Spleen (tissue), 11 donors: ENCODE results near the gene ENOSF1. TPM values are rescaled to one million over a fixed set of nuclear protein-coding genes. Genes with fewer than 3 reads are reported as not detected.
A peak's percentile ranks its signal among the peaks of the same experiment; 100 is the strongest.

Experiments used
- DNase-seq: peaks from one replicate; pipeline ENCODE4 v3.0.0-alpha.2; 2020
- H3K27ac ChIP-seq, 8 donors: fragments of 200-600 bp; sonication (generic) in 7 of 8; 1 replicate in 4 of 8; 2 replicates in 4 of 8; pipeline versions ENCODE4 v1.5.0 to v1.8.0; 2016 to 2021; ENCODE audit warnings: inconsistent platforms in 4 of 8, mild to moderate bottlenecking in 4 of 8, moderate library complexity in 1 of 8
- H3K27me3 ChIP-seq, 7 donors: fragments of 200-600 bp; sonication (generic) in 6 of 7; replicated peaks in 1 of 7; 1 replicate in 4 of 7; 2 replicates in 3 of 7; pipeline versions ENCODE4 v1.5.0 to v1.8.0; 2016 to 2021; ENCODE audit warnings: inconsistent platforms in 3 of 7, mild to moderate bottlenecking in 1 of 7
- H3K36me3 ChIP-seq, 6 donors: fragments of 200-600 bp; sonication (generic) in 5 of 6; 1 replicate in 4 of 6; 2 replicates in 2 of 6; pipeline versions ENCODE4 v1.5.0 to v1.8.0; 2016 to 2021; ENCODE audit warnings: inconsistent platforms in 2 of 6
- H3K4me1 ChIP-seq, 6 donors: fragments of 200-600 bp; sonication (generic) in 5 of 6; 1 replicate in 3 of 6; 2 replicates in 3 of 6; pipeline versions ENCODE4 v1.5.0 to v1.8.0; 2016 to 2021; ENCODE audit warnings: inconsistent platforms in 3 of 6
- H3K4me3 ChIP-seq, 8 donors: fragments of 200-600 bp; sonication (generic) in 7 of 8; 1 replicate in 4 of 8; 2 replicates in 4 of 8; pipeline versions ENCODE4 v1.5.0 to v1.8.0; 2016 to 2021; ENCODE audit warnings: inconsistent platforms in 4 of 8, mild to moderate bottlenecking in 4 of 8, moderate library complexity in 2 of 8
- H3K9me3 ChIP-seq, 8 donors: fragments of 200-600 bp; sonication (generic) in 7 of 8; 1 replicate in 4 of 8; 2 replicates in 4 of 8; pipeline versions ENCODE4 v1.5.0 to v1.8.0; 2016 to 2021; ENCODE audit warnings: inconsistent platforms in 4 of 8
- POLR2A ChIP-seq, 3 donors: fragments of 450-650 bp; IDR thresholded peaks; one replicate each; pipeline ENCODE4 v1.5.1; 2017; ENCODE audit warnings: antibody characterized with exemption in 3 of 3, mild to moderate bottlenecking in 1 of 3
- POLR2AphosphoS5 ChIP-seq, 3 donors: sonication (generic); formaldehyde crosslinking; IDR thresholded peaks; one replicate each; pipeline ENCODE4 v1.5.1; 2017; ENCODE audit warnings: antibody characterized with exemption in 3 of 3
- WGBS, 5 donors: extraction: QIAGEN DNeasy Blood & Tissue Kit in 3 of 5; methylation state at CpG; one replicate each; pipeline versions ENCODE4 v1.1.5 to v1.1.7; 2013 to 2018; 5-methylcytosine and 5-hydroxymethylcytosine counted together
- intact Hi-C: fragments of 100-400 bp; cut with DNase I; formaldehyde crosslinking; loops from one replicate; pipeline ENCODE4 v1.15.0; 2023; ENCODE audit warnings: low total_unique reads
- polyA plus RNA-seq, 3 donors: library from polyadenylated mRNA; stranded (reverse); fragments of 200-250 nt; gene quantifications; one replicate each; pipeline ENCODE4 v1.2.1, GENCODE V29; 2013
- total RNA-seq, 7 donors: library from RNA; depleted of rRNA in 3 of 7; stranded (reverse); fragments of >200 nt in 3 of 7; fragmentation: NEBNext Ultra II Directional in 4 of 7; extraction: Animal tissue kit (Norgen Biotek cat#: 25700) in 4 of 7; gene quantifications; one replicate each; pipeline versions ENCODE4 v1.1.0 to v1.2.1, GENCODE V29; 2016 to 2021
- TF ChIP-seq, protein P1 (sequence below), 11 experiments: fragments of 200-600 bp in 7 of 11; fragments of 450-650 bp in 4 of 11; sonication (generic) in 4 of 11; IDR thresholded peaks in 8 of 11; conservative IDR thresholded peaks in 3 of 11; 1 replicate in 7 of 11; 2 replicates in 4 of 11; pipeline versions ENCODE4 v1.4.0 to v1.8.0; 2016 to 2021; ENCODE audit warnings: antibody characterized with exemption in 11 of 11, inconsistent platforms in 4 of 11, mild to moderate bottlenecking in 1 of 11
- donor health status: healthy with polysubstance abuse.
- donor health status: DM: no; HTN: no; CAD: no; lungs with moderate emphysema.
- donor health status: DM: no; HTN: no; CAD: no.
- donor health status: Bipolar disorder and iron deficiency.
- donor health status: healthy.
- donor health status: DM: no; HTN: no; CAD: no.
- donor health status: DM: yes; HTN: yes; CAD: no.

The ENOSF1 gene
- total and polyA plus RNA-seq, 10 donors: 28.2 to 125 (median 74.3) TPM

DNA sequence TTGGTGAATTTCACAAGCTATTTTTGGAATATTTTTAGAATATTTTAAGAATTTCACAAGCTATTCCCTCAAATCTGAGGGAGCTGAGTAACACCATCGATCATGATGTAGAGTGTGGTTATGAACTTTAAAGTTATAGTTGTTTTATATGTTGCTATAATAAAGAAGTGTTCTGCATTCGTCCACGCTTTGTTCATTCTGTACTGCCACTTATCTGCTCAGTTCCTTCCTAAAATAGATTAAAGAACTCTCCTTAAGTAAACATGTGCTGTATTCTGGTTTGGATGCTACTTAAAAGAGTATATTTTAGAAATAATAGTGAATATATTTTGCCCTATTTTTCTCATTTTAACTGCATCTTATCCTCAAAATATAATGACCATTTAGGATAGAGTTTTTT, 39.1 kb downstream of the ENOSF1 start:
- Histone ChIP-seq H3K36me3 (peaks cover 0 to 100% (median 61%) of the 10 kb centered on the region in 6 donors), H3K27me3 (no peaks in the 10 kb centered on the region), H3K9me3 (no peaks in the 10 kb centered on the region), H3K4me1 (no peaks in the 10 kb centered on the region), H3K27ac (no peak overlapping the region), H3K4me3 (no peak overlapping the region)
- intact Hi-C loops: no loop called here
- WGBS, 5 donors: 81 to 95% (median 90%) methylated on average over 3 of the region's 3 CpGs
- TF ChIP-seq POLR2AphosphoS5 (IDR thresholded peaks at IDR 0.05) (no peak), POLR2A (IDR thresholded peaks at IDR 0.05) (no peak)
- TF ChIP-seq, protein P1, sequence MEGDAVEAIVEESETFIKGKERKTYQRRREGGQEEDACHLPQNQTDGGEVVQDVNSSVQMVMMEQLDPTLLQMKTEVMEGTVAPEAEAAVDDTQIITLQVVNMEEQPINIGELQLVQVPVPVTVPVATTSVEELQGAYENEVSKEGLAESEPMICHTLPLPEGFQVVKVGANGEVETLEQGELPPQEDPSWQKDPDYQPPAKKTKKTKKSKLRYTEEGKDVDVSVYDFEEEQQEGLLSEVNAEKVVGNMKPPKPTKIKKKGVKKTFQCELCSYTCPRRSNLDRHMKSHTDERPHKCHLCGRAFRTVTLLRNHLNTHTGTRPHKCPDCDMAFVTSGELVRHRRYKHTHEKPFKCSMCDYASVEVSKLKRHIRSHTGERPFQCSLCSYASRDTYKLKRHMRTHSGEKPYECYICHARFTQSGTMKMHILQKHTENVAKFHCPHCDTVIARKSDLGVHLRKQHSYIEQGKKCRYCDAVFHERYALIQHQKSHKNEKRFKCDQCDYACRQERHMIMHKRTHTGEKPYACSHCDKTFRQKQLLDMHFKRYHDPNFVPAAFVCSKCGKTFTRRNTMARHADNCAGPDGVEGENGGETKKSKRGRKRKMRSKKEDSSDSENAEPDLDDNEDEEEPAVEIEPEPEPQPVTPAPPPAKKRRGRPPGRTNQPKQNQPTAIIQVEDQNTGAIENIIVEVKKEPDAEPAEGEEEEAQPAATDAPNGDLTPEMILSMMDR (IDR thresholded peaks at IDR 0.05 in 8 of 11, conservative IDR thresholded peaks at IDR 0.05 in 3 of 11): no peak
- no peak for DNase-seq

DNA sequence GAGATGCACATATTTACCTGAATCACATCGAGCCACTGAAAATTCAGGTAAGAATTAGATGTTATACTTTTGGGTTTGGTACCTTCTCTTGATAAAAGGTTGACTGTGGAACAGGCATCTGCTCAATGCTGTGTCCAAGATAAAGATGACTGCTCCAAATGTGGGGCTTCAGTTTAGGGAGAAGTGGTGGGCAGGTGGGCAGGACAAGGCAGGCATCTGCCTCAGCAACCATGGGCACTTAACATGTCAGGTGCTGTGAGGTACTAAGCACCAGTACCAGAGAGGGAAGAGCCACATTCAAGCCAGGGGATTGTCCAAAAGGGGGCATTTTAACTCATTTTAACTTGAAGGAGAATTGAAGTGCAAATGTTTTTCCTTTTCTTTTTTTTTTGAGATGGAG, 41.0 kb downstream of the ENOSF1 start:
- Histone ChIP-seq H3K4me1 (no peaks in the 10 kb centered on the region), H3K9me3 (no peaks in the 10 kb centered on the region), H3K36me3 (peaks cover 0 to 85% (median 50%) of the 10 kb centered on the region in 6 donors), H3K27me3 (no peaks in the 10 kb centered on the region), H3K4me3 (no peak overlapping the region), H3K27ac (no peak overlapping the region)
- intact Hi-C loops: no loop called here
- DNase-seq: no peak
- WGBS, 5 donors: 95 to 100% (median 98%) methylated on average over 1 of the region's 1 CpG
- TF ChIP-seq POLR2A (IDR thresholded peaks at IDR 0.05): no peak
- TF ChIP-seq, protein P1 (IDR thresholded peaks at IDR 0.05 in 8 of 11, conservative IDR thresholded peaks at IDR 0.05 in 3 of 11): no peak
- TF ChIP-seq POLR2AphosphoS5 (IDR thresholded peaks at IDR 0.05): no peak

DNA sequence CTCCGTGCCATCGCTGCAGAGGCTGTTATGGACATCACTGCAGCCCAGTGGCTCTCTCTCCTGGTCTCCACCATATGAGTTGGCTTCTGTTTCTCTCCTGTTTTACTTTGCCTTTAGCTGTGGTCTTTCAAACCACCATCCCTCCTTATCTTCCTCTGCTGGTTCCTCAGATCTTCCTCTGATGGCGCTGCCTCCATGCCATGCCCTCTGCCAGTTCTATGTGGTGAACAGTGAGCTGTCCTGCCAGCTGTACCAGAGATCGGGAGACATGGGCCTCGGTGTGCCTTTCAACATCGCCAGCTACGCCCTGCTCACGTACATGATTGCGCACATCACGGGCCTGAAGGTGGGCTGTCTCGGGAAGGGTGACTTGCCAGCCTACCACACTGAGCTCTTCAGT, 41.9 kb downstream of the ENOSF1 start:
- intact Hi-C loops: no loop called here
- WGBS, 5 donors: 87 to 93% (median 90%) methylated on average over 11 of the region's 11 CpGs
- DNase-seq: no peak
- Histone ChIP-seq H3K4me3 (no peak overlapping the region), H3K4me1 (no peaks in the 10 kb centered on the region), H3K9me3 (no peaks in the 10 kb centered on the region), H3K27me3 (no peaks in the 10 kb centered on the region), H3K36me3 (peaks cover 0 to 80% (median 44%) of the 10 kb centered on the region in 6 donors), H3K27ac (no peak overlapping the region)
- TF ChIP-seq POLR2AphosphoS5 (IDR thresholded peaks at IDR 0.05): peak in 1 of 3 donors; percentile 10
- TF ChIP-seq, protein P1 (IDR thresholded peaks at IDR 0.05 in 8 of 11, conservative IDR thresholded peaks at IDR 0.05 in 3 of 11): no peak

DNA sequence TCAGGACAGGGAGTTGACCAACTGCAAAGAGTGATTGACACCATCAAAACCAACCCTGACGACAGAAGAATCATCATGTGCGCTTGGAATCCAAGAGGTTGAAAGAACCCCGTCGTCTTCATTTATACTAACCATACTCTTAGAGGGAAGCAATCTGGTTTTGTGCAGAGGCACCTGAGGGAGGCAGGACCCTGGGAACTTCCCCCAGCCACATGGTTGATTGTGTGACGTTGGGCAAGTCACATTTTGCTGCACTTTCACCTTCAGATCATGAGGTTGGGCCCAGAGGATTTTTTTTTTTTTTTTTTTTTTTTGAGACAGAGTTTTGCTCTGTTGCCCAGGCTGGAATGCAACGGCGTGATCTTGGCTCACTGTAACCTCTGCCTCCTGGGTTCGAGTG, 43.4 kb downstream of the ENOSF1 start:
- no peak for TF ChIP-seq POLR2A (IDR thresholded peaks at IDR 0.05)
- TF ChIP-seq, protein P1 (IDR thresholded peaks at IDR 0.05 in 8 of 11, conservative IDR thresholded peaks at IDR 0.05 in 3 of 11): no peak
- no peak for TF ChIP-seq POLR2AphosphoS5 (IDR thresholded peaks at IDR 0.05)
- H3K9me3 ChIP-seq: no peaks in the 10 kb centered on the region
- no peaks in the 10 kb centered on the region for H3K4me1 ChIP-seq
- H3K27ac ChIP-seq: no peak overlapping the region
- H3K4me3 ChIP-seq: no peak overlapping the region
- intact Hi-C loops: no loop called here
- 89 to 93% (median 93%) methylated on average over 8 of the region's 8 CpGs for WGBS, 5 donors
- DNase-seq: no peak
- H3K27me3 ChIP-seq: no peaks in the 10 kb centered on the region
- H3K36me3 ChIP-seq: peaks cover 0 to 65% (median 34%) of the 10 kb centered on the region in 6 donors
